GM19438 (cell line): ENCODE results near the gene SKI.
"Not testable (repeated sequence)": the region's sequence is repeated elsewhere in the genome, so short reads cannot be mapped to it uniquely, and the experiment has no call there.

Source experiments
- ATAC-seq: cut with Tn5 transposase; IDR thresholded peaks from one replicate; pipeline ENCODE4 v1.9.1; 2021; ENCODE audit warnings: low read depth; ENCODE audit not compliant: unreplicated experiment

Gene SKI

GRCh38 chr1:2330519-2331199 lies 102.5 kb downstream of the SKI start:
- ATAC-seq, result no peak

- ATAC-seq, result no peak
These were observed 103.1 kb downstream of the SKI start for GRCh38 chr1:2331200-2331544.

GRCh38 chr1:2331580-2331979 lies 103.5 kb downstream of the SKI start:
- not testable (repeated sequence) for ATAC-seq

- no peak for ATAC-seq
These were observed 106.2 kb downstream of the SKI start for GRCh38 chr1:2334366-2334765.

- ATAC-seq, result no peak
These were observed 106.9 kb downstream of the SKI start for GRCh38 chr1:2334883-2335534.

- ATAC-seq, result no peak
These were observed 107.8 kb downstream of the SKI start for GRCh38 chr1:2335721-2336455.

- ATAC-seq, result no peak
These were observed 108.4 kb downstream of the SKI start for GRCh38 chr1:2336499-2336898.

GRCh38 chr1:2337081-2337480 lies 109.0 kb downstream of the SKI start:
- ATAC-seq, result no peak

- no peak for ATAC-seq
These were observed 109.4 kb downstream of the SKI start for GRCh38 chr1:2337501-2337900.

GRCh38 chr1:2339206-2340085 lies 111.3 kb downstream of the SKI start:
- no peak for ATAC-seq

- ATAC-seq, result no peak
These were observed 112.2 kb downstream of the SKI start for GRCh38 chr1:2340086-2340917.

GRCh38 chr1:2340918-2341254 lies 112.8 kb downstream of the SKI start:
- no peak for ATAC-seq

- ATAC-seq, result no peak
These were observed 113.7 kb downstream of the SKI start for GRCh38 chr1:2341706-2342383.

- ATAC-seq, result no peak
These were observed 114.4 kb downstream of the SKI start for GRCh38 chr1:2342384-2343022.

GRCh38 chr1:2343023-2343935 lies 115.2 kb downstream of the SKI start:
- ATAC-seq, result no peak

- no peak for ATAC-seq
These were observed 116.1 kb downstream of the SKI start for GRCh38 chr1:2344121-2344681.

- no peak for ATAC-seq
These were observed 116.7 kb downstream of the SKI start for GRCh38 chr1:2344744-2345296.
